Stimulated activated CD8-positive, alpha-beta memory T cell treated with anti-CD3 and anti-CD28 coated beads, Interleukin-4, amount 100 ng/mL, for 4 hours (primary cell): ENCODE results near the gene EFCAB11.
A peak's percentile ranks its signal among the peaks of the same experiment; 100 is the strongest.

Experiments used
- DNase-seq, 2 donors: peaks; one replicate each; pipeline ENCODE4 v3.0.0-alpha.2; 2020; ENCODE audit warnings: low read depth in 2 of 2, low spot score in 1 of 2

Gene EFCAB11

DNA sequence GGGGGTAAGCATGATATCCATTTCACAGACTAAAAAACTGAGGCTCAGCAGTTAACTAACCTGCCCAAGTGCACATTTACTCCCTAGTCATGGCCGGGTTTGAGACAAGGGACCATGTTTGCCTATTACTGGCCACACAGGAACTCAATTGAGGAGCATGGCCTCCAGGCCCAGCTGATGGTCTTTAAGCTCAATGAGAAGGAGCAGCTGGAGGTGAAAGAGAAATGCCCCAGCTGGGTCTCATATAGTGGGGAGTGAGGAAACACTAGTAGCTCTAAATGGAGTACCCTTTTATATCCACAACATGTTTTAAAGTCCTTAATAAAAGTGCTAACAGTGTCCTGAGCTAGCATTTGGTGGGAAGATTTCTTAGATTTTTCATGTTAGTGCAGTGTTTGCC lies 2.8 kb upstream of the EFCAB11 start:
- no peak for DNase-seq

DNA sequence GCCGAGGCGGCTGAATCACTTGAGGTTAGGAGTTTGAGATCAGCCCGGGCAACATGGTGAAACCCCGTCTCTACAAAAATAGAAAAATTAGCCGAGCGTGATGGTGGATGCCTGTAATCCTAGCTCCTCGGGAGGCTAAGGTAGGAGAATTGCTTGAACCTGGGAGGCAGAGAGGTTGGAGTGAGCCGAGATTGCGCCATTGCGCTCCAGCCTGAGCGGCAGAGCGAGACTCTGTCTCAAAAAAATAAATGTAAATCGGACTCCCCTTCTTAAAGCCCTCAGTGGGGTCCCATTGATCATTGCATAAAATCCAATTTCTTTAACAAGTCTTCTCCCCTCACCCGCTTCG lies 2.1 kb upstream of the EFCAB11 start:
- DNase-seq = no peak

DNA sequence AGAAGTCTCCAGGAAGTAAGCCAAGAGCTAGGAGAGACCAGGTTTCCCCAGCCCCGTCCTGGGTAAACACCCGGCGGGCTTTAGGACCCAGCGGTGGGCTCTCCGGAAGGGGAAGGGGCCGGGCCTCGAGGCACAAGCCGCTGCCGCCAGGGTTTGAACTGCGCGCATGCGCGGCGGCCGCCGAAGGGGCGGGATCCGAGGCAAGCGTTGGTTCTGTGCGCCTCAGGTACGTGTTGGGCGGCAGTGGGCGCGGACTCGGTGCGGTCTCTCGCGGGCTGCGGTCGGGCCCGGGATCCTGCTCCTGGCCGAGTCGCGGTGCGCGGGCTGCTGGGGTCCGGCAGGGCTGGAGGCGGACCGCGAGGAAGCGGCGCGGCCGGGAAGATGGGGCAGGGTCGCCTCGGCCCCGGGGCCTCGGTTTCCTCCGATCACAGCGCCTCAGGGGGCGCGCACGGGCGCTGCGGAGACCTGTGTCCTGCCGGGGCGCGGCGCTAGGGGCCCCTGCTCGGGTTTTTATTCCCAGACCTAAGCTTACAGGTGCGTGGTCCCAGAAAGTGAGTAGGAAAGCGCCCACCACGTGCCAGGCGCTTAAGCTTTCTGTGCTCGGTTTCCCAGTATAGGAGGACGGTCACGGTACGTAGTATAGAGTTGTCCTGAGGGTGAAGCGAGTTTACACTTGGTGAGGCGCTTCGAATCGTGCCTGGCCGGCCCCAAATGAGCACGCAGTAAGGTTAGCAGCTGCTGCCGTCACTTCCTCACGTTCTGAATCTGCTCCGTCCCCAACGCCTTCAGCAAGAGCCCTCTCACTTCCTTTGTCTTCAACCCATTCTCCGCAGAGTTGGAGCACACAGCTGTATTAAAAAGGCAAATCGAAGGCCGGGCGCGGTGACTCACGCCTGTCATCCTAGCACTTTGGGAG lies 1.5 kb upstream of the EFCAB11 start, which contains the start of gene TDP1:
Gene TDP1, plus strand, starts transcription at position 183 of the 916 bp plus-strand sequence. CDS start 7,188 bp downstream, outside the sequence.
- DNase-seq = peak; percentile 92 to 94

DNA sequence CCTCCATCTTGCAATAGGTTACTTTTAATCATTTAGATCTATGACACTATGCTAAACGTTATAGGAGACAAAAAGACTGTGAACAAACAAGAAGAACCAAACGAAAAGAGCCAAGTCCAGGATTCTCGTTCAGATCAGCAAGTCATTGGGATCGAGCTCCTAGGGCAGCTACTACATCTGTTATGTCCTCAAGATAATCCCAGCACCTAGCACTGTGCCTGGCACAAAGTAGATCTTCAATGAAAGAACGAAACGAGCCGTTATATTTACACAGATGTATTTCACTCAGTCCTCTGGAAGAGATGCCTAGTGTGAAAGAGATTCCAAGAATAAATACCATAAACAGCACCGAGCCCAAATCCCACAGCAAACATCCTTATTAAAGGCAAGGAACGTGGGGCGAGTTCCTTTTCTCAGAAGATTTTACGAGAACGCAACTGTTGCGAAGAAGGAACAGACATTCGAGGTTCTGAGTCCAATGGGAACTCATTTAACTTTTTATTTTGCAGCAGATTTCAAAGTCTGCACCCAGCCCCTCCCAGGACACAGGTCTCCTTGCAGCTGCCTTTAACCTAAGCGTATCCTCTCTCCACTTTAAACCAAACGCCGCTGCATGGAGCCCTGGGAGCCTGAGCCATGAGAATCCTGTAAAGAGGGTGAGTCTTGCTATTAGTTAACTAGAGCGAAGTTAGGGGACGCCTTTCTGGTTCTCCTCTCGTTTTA lies 653 bp upstream of the EFCAB11 start:
- DNase-seq = no peak

DNA sequence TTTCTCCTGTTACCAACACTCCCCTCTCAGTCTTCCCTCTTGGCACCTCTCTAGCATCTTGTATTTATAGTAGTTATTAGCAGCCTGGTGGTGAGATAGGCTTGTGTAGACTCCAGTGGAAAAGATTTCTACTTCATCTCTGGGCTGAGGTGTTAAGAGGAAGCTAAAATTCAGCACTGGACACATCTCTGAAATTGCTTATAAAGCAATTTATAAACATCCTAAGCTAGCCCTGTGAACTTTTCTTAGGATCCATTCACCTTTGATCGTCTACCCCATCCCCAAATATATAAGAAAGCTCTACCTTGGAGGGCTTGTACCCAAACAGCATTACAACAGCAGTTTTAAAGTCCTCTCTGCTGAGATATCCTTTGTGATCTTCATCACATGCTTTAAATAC lies 928 bp downstream of the EFCAB11 start:
- DNase-seq = no peak

DNA sequence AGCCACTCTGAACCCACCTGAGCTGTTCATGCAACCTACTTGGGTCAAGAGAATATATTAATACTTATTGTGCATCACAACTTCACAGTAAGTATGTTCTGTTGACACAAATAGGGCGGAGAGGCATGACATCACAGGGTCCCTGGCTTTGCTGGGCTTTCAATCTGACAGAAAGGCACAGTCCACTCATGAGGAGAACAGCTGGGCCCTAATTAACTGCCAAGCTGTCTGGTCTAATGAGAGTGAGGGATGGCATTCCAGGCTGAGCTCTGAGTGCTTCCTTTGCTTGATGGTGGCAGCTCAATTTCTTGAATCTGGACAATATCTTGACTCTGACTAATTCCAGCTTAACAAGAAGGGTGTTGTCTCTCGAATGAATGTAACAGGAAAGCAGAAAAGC lies 2.0 kb downstream of the EFCAB11 start:
- no peak for DNase-seq

DNA sequence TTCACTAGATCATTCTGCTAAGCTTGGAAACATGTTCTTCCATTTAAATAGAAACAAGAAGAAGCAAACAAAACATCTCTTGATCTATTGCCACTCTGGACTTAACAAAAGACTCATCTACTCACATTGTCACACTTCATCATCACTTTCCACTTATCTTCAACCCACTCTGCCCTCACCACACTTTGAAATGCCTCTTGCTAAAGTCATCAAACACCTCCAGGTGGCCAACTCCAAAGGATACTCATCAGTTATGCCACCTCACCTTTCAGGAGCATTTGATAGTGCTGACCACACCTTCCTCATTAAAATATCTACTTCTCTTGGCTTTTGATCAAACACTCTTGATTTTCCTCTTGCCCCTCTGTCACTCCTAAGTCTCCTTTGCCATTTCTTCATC lies 7.2 kb downstream of the EFCAB11 start:
- no peak for DNase-seq

DNA sequence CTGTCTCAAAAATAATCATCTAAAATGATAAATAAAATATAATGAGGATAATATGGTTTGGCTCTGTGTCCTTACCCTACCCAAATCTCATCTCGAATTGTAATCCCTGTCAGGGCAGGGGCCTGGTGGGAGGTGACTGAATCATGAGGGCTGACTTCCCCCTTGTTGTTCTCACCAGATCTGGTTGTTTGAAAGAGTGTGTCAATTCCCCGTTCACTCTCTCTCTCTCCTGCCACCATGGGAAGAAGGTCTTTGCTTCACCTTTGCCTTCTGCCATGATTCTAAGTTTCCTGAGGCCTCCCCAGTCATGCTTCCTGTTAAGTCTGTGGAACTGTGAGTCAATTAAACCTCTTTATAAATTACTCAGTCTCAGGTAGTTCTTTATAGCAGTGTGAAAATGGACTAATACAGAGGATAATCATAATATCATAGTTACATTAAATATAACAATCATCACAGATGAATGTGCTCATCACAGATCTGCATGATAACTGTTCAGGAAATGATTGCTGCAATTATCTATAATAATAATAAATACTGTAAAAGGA lies 12.6 kb downstream of the EFCAB11 start:
- DNase-seq = no peak

DNA sequence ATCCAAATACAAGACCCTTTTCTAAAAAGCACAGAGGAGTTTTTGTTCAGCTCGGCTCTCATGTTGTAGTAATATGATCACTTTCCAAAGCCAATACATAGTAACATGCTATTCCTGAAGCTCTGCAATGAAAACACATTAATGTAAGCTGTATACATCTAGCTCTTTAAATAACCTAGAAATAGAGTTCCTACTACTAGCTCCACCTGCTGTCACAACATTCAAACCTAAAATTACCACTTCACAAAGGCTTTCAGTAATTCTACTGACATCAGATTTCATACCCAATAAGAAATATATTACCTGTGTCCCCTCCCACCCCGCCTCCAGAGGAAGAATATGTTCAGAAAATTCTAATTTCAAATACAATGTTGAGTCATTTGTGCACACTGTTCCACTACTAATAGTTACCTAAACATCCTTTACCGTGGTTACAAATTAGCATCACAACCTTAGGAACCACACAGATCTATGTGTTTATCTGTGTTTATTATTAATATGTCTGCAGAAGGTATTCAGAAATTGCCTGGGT lies 17.8 kb downstream of the EFCAB11 start:
- DNase-seq = no peak

DNA sequence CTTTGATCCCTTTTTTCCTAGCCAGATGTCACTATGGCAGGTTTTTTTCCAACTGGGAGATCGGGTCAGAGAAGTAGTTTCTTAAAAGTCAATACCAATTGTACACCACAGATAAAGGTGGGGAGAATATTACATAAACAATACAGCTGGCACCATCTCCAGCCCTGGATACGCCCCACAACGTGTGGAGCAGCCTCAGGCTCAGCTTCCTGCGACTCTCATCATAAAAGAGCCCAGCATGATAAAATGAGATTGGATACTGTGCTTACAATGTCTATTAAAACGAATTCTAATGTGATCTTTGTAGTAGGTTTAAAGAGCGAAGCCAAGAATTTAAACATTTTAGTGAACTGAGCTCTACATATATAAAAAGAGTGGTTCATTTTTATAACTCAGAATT lies 21.5 kb downstream of the EFCAB11 start:
- DNase-seq = no peak

DNA sequence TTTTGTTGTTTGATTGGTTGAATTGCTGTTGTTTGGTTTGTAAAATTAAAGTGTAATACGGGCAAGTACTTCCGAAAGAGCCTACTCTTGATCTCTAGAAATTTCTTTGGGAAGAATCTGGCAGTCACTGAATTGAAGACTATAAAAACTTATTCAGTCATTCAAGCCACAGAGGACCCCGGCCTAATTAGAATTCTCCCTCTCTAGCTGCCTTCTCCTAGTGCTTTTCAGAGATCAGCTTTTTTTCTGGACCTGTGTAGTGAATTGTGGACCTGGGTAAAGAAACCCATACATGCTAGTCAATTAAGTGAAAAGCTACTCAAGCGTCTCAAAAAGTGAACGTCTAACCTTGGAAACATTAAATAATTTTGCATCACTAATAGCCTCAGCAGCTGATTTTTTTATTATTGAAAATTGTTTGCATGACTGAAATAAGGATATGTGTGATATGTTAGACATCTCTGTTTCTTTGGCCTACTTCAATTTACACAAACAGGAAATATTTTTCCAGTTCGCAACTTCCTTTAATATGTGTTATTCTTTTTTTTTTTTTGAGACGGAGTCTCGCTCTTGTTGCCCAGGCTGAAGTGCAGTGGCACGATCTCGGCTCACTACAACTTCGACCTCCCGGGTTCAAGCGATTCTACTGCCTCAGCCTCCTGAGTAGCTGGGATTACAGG lies 27.2 kb downstream of the EFCAB11 start:
- DNase-seq = no peak

DNA sequence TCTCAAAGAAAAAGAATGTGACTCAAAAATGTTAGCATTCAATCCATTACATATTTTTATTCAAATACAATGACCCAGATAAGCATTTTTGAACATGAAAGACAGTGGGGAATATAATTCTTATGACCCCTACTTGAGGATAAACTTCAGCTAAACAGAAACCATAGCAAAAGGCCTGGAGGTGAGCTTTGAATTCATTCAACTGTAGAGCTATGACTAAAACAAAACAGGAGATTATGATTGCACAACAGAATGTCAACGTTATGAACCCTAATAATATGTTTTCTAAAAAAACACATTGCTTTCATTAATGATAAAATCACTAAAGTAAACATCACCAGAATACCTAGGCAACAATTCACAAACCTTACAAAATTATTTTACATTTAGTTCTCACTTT lies 27.8 kb downstream of the EFCAB11 start:
- DNase-seq = no peak

DNA sequence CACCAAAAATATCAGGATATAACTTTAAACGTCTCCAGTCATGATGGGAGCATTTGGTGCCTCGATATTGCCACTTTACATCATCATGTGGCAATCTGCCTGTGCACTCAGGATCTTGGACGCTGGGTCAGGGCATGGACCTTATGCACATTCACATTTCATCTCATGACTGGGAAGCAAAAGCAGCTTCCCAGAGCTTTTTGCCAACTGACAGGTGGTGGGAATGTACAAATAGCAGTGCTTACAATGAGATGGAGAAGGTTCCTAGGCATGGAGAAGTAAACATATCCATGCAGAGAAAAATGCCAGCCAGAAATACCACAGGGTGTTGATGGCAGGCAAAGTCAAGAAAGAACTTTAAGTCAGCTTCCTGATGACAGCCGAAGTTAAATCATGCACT lies 30.3 kb downstream of the EFCAB11 start:
- DNase-seq = no peak

DNA sequence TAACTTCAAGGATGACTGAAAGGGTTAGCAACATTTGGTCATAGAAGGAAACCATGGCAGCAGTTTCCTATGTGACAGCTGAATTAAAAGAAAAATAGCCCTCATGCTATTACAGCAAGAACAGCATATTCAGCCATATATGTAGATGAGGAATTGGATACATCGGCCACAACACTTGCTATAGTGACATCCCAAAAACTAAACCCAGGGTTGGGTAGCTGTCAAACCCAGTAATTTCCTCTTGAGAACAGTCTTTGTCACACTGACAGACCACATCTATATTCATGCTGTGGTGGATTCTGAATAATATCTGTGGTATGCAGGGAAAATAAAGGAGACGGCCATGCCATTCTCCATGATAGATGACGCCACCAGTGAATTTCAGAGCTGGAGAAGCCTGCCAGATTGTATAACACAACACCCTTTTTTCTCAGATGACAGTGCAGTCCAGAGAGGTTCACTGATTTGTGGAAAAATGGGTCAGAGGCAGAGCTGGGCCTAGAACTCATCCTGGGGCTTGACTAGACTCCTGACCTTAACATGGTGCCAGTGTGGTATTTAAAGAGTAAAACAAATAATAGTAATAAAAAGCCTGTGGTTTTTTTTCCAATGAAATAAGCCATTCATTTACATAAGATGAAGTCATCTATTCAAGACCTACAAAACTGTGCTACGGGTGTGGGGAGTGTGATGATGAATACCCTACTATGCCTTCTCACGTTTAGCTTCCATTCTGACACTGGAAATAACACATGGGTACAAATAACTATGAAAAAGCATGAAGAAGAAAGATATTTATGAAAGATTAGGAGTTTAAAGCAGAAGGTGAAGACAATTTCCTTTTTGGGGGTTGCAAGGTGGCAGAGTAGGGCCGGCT lies 32.3 kb downstream of the EFCAB11 start:
- DNase-seq = no peak

DNA sequence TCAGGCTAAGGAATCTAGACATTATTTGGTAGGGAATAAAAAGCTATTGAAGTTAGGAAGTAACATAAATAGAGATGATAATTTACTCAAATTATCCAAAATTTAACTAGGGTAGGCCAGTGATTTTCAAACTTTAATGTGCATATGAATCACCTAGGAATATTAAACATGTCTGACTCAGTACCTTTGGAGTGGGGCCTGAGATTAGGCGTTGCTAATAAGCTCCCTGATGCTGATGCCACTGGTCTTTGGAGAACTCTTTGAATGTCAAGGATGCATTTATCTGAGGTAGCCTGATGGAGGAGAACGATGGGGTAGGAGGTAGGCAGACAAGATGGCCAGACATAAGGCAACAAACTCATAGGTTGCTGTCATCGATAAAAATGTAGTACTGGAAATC lies 33.2 kb downstream of the EFCAB11 start:
- DNase-seq = no peak

DNA sequence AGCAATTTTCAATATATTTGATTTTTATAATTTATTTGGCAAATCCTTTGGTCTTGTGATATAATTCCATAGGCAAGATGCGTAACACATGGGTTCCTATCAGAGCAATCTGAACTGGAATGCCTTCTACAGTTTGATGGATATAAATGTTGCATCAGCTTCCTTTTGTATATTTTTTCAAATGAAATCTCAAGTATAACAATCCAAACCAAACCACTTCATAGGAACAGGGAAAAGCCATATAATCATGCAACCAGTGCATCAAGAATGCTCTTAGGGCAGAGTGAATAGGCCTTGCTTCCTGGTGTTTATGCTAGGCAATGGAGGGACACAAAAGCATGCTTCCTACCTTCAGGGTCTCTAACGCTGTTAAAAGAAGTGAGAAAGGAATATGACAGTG lies 34.5 kb downstream of the EFCAB11 start:
- no peak for DNase-seq

DNA sequence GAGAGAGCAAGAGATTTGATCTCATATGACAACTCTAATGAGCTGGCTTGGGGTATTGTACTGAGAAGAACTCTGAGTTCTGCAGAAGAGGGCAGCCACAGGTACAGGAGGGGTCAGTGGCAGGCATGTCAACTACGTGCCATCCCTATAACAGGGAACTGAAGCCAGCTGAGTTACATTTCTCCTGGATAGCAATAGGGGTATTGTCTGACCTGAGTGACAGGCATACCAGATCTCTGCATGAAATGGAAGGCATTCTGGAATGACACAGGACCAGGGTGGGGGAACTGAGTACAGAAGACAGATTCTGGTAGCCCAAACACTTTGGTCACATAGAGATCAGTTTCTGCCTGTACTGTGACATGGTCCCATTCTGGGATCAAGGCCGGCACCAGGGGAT lies 35.8 kb downstream of the EFCAB11 start:
- no peak for DNase-seq

DNA sequence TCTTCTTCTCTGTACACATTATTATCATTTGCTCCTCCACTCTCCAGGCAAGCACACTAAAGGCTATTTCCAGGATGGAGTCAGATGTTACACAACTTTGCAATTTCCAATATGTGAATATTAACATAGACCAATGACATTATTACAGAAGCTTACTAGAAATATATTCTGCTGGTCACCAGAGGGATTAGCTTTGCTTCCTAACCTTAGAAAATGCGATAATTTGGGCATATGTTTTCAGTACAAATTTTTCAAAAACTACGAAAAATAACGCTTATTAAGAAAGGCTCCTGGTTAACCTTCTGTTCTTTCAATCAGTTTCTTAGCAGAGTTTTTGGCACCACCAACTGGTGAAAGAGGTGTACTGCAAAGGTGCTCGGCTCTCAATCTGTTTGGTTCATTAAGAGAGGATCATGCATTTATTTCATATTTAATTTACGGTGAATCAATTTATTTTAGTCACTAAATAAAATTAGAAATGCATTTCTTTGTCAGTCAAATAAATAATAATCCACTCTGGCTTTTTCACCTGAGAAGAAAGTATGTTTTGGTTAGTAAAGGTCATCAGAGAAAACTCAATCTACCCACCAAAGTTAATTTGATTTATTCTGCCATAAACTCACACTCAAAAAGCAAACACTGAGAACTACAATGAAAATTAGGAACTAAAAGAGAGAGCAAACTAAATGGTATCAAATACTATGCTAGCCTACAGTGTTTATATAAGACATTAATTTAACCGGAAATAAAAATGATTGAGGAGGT lies 39.2 kb downstream of the EFCAB11 start:
- DNase-seq = peak; percentile 17 to 40

DNA sequence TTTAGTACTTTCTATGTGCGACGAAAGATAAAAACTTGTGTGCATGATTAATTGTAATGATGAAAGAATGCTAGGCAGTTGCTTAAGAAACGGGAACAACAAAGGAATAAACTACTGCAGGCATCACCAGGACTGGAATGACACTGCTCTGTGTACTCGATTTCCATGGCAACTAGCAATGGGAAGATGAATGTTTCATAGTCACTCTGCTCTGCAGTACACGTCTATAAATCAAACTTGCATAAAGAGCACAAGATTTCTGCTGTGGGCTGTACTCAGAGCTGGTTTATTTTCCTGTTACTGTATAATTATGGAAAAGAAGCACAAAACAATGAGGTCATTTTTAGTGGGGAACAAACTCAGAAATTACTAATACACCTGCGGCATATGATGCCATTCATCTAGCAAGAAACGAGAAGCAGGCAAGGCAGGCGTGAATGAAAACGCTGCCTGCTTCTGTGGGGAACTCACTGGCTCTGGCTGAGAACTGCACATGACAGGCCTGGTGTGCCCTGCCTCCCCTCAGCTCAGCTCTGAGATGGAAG lies 41.8 kb downstream of the EFCAB11 start:
- DNase-seq = no peak
